ENCODE measurements around the gene ATP8B1. TPM values are rescaled to one million over a fixed set of nuclear protein-coding genes. Genes with fewer than 3 reads are reported as not detected.
"Not testable (repeated sequence)": the region's sequence is repeated elsewhere in the genome, so short reads cannot be mapped to it uniquely, and the experiment has no call there.

ATP8B1 gene
- total RNA-seq, 2 experiments from 2014 or later, result not detected

GRCh38 chr18:57730146-57730545, 73.0 kb downstream of the ATP8B1 start:
- H3K27ac Mint-ChIP-seq, result no peak overlapping the region
- H3K4me1 ChIP-seq (ENCODE audit: insufficient read depth, low read length), result no peaks in the 10 kb centered on the region
- H3K9me3 Mint-ChIP-seq, result peaks cover 15% of the 10 kb centered on the region
- peaks cover 41 to 49% of the 10 kb centered on the region in 2 experiments for H3K9me3 ChIP-seq (ENCODE audit: control insufficient read depth in 1 of 2, insufficient read depth in 1 of 2, low read length in 2 of 2)
- H3K4me3 Mint-ChIP-seq, result no peak overlapping the region
- no peak overlapping the region for H3K27ac ChIP-seq (ENCODE audit: low read depth in 1 of 2, low read length in 2 of 2)
- DNase-seq (no peak), ATAC-seq (ENCODE audit: poor library complexity) (no peak)
- TF ChIP-seq CTCF (IDR thresholded peaks at IDR 0.05), result no peak
- H3K4me3 ChIP-seq (ENCODE audit: low read length), result no peak overlapping the region
- peaks cover 29% of the 10 kb centered on the region for H3K36me3 Mint-ChIP-seq (ENCODE audit: low read depth)
- no peaks in the 10 kb centered on the region for H3K36me3 ChIP-seq (ENCODE audit: insufficient read depth, low read length)
- no peaks in the 10 kb centered on the region for H3K4me1 Mint-ChIP-seq (ENCODE audit: low read depth)
- ChIA-PET POLR2A (no interaction called here), CTCF (no interaction called here)
- H3K27me3 Mint-ChIP-seq, result no peaks in the 10 kb centered on the region
- H3K27me3 ChIP-seq (ENCODE audit: control insufficient read depth in 1 of 2, insufficient read depth in 2 of 2, low read length in 2 of 2), result no peaks in the 10 kb centered on the region
- intact Hi-C loops (cut with DNase I, micrococcal nuclease), result no loop called here

DNA sequence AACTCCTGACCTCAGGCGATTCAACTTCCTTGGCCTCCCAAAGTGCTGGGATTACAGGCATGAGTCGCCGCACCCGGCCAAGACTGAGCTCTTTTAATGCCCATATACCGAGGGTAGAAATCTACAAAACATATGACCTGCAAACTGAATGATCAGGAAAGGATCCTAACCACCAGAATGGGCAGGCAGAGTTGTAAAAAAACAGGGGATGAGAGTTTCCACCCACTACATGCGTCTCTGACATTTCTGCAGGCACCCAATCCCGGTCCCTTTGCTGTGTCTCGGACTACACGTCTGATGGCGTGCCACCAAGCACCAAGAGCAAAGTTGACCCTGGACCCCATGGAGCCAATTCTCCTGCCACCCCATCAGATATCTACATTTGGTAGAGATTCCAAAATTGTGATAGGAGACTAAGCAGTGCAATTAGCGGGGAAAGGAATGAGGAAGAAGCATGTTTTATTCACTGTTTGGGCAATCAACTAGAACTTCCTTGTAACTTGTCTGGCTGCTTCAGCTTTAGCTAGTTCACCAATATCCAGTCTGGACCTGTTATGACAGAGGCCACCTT, 74.1 kb downstream of the ATP8B1 start:
- Mint-ChIP-seq H3K4me1 (ENCODE audit: low read depth) (no peaks in the 10 kb centered on the region), H3K9me3 (peaks cover 15% of the 10 kb centered on the region), H3K36me3 (ENCODE audit: low read depth) (peaks cover 27% of the 10 kb centered on the region), H3K4me3 (no peak overlapping the region), H3K27ac (no peak overlapping the region), H3K27me3 (no peaks in the 10 kb centered on the region)
- CTCF ChIA-PET, result interaction anchor here (0.5 kb wide), 1 partner anchor 40 kb away, joined by 3 read pairs; no protein-coding TSS in a partner anchor
- H3K4me1 ChIP-seq (ENCODE audit: insufficient read depth, low read length), result no peaks in the 10 kb centered on the region
- no peak overlapping the region for H3K27ac ChIP-seq (ENCODE audit: low read depth in 1 of 2, low read length in 2 of 2)
- intact Hi-C loops (cut with DNase I, micrococcal nuclease), result no loop called here
- POLR2A ChIA-PET, result no interaction called here
- no peaks in the 10 kb centered on the region for H3K27me3 ChIP-seq (ENCODE audit: control insufficient read depth in 1 of 2, insufficient read depth in 2 of 2, low read length in 2 of 2)
- peaks cover 41 to 46% of the 10 kb centered on the region in 2 experiments for H3K9me3 ChIP-seq (ENCODE audit: control insufficient read depth in 1 of 2, insufficient read depth in 1 of 2, low read length in 2 of 2)
- ATAC-seq (ENCODE audit: poor library complexity), result no peak
- DNase-seq, result peak in 1 of 14 experiments; percentile 10
- no peak for TF ChIP-seq CTCF (IDR thresholded peaks at IDR 0.05)
- no peak overlapping the region for H3K4me3 ChIP-seq (ENCODE audit: low read length)
- H3K36me3 ChIP-seq (ENCODE audit: insufficient read depth, low read length), result no peaks in the 10 kb centered on the region

GRCh38 chr18:57727952-57728807, 74.9 kb downstream of the ATP8B1 start:
- H3K4me1 ChIP-seq (ENCODE audit: insufficient read depth, low read length), result no peaks in the 10 kb centered on the region
- CTCF ChIA-PET, result interaction anchor here (0.5 kb wide), 1 partner anchor 40 kb away, joined by 3 read pairs; no protein-coding TSS in a partner anchor
- H3K4me3 ChIP-seq (ENCODE audit: low read length), result no peak overlapping the region
- no peaks in the 10 kb centered on the region for H3K4me1 Mint-ChIP-seq (ENCODE audit: low read depth)
- DNase-seq (no peak), ATAC-seq (ENCODE audit: poor library complexity) (no peak)
- no peaks in the 10 kb centered on the region for H3K27me3 ChIP-seq (ENCODE audit: control insufficient read depth in 1 of 2, insufficient read depth in 2 of 2, low read length in 2 of 2)
- H3K36me3 ChIP-seq (ENCODE audit: insufficient read depth, low read length), result no peaks in the 10 kb centered on the region
- H3K27ac ChIP-seq (ENCODE audit: low read depth in 1 of 2, low read length in 2 of 2), result no peak overlapping the region
- H3K9me3 Mint-ChIP-seq, result peaks cover 15% of the 10 kb centered on the region
- no peak overlapping the region for H3K27ac Mint-ChIP-seq
- H3K9me3 ChIP-seq (ENCODE audit: control insufficient read depth in 1 of 2, insufficient read depth in 1 of 2, low read length in 2 of 2), result peaks cover 41 to 42% of the 10 kb centered on the region in 2 experiments
- POLR2A ChIA-PET, result no interaction called here
- intact Hi-C loops (cut with DNase I, micrococcal nuclease), result no loop called here
- peaks cover 25% of the 10 kb centered on the region for H3K36me3 Mint-ChIP-seq (ENCODE audit: low read depth)
- no peak for TF ChIP-seq CTCF (IDR thresholded peaks at IDR 0.05)
- no peak overlapping the region for H3K4me3 Mint-ChIP-seq
- H3K27me3 Mint-ChIP-seq, result no peaks in the 10 kb centered on the region

DNA sequence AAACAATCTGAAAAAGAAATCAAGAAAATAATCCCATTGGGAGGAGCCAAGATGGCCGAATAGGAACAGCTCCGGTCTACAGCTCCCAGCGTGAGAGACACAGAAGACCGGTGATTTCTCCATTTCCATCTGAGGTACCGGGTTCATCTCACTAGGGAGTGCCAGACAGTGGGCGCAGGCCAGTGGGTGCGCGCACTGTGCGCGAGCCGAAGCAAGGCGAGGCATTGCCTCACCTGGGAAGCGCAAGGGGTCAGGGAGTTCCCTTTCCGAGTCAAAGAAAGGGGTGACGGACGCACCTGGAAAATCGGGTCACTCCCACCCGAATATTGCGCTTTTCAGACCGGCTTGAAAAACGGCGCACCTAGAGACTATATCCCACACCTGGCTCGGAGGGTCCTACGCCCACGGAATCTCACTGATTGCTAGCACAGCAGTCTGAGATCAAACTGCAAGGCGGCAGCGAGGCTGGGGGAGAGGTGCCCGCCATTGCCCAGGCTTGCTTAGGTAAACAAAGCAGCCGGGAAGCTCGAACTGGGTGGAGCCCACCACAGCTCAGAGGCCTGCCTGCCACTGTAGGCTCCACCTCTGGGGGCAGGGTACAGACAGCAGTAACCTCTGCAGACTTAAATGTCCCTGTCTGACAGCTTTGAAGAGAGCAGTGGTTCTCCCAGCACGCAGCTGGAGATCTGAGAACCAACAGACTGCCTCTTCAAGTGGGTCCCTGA, 83.7 kb downstream of the ATP8B1 start:
- not testable (repeated sequence) for ATAC-seq (ENCODE audit: poor library complexity)

More for the DNA sequence above, 83.7 kb downstream of the ATP8B1 start:
- peaks cover 34% of the 10 kb centered on the region for H3K36me3 Mint-ChIP-seq (ENCODE audit: low read depth)
- intact Hi-C loops (cut with DNase I, micrococcal nuclease); H3K27me3 Mint-ChIP-seq; H3K4me3 Mint-ChIP-seq; H3K4me3 ChIP-seq (ENCODE audit: low read length); H3K27me3 ChIP-seq (ENCODE audit: control insufficient read depth in 1 of 2, insufficient read depth in 2 of 2, low read length in 2 of 2); H3K27ac Mint-ChIP-seq; POLR2A ChIA-PET; H3K4me1 ChIP-seq (ENCODE audit: insufficient read depth, low read length); DNase-seq; H3K4me1 Mint-ChIP-seq (ENCODE audit: low read depth); H3K9me3 Mint-ChIP-seq; H3K27ac ChIP-seq (ENCODE audit: low read depth in 1 of 2, low read length in 2 of 2); CTCF ChIA-PET; H3K36me3 ChIP-seq (ENCODE audit: insufficient read depth, low read length): not testable (repeated sequence)
- H3K9me3 ChIP-seq (ENCODE audit: control insufficient read depth in 1 of 2, insufficient read depth in 1 of 2, low read length in 2 of 2), result peaks cover 23 to 24% of the 10 kb centered on the region in 2 experiments
